Keratinocyte (primary cell): ENCODE results near the gene SLC9B2. TPM values are rescaled to one million over a fixed set of nuclear protein-coding genes. Genes with fewer than 3 reads are reported as not detected.

Experiments
- DNase-seq: peaks from one replicate; pipeline ENCODE4 v3.0.0-alpha.2; 2011; ENCODE audit warnings: low read depth, missing footprints, low spot score
- FAIRE-seq: peaks from 2 replicates; lab custom pipeline; 2011; peaks lifted over from hg19 to GRCh38; lab: Jason Lieb, UNC
- H2AFZ ChIP-seq: 2 replicates; pipeline ENCODE4 v1.6.0; 2012; ENCODE audit warnings: low read length, control low read depth, inconsistent platforms; ENCODE audit not compliant: control insufficient read depth
- H3K27ac ChIP-seq: 2 replicates; pipeline ENCODE4 v1.5.1; 2011; ENCODE audit warnings: low read length; ENCODE audit not compliant: control insufficient read depth, insufficient read depth
- H3K27me3 ChIP-seq: 3 replicates; pipeline ENCODE4 v1.6.0; 2011; ENCODE audit warnings: low read length; ENCODE audit not compliant: control insufficient read depth, insufficient read depth; ENCODE audit errors: extremely low read depth
- H3K36me3 ChIP-seq, 2 experiments: 2 replicates in 1 of 2; 3 replicates in 1 of 2; pipeline ENCODE4 v1.5.1; 2011; ENCODE audit warnings: low read length in 2 of 2, mild to moderate bottlenecking in 1 of 2; ENCODE audit not compliant: control insufficient read depth in 2 of 2, insufficient read depth in 2 of 2; ENCODE audit errors: extremely low read depth in 1 of 2
- H3K4me1 ChIP-seq: 3 replicates; pipeline ENCODE4 v1.5.1; 2011; ENCODE audit warnings: low read length; ENCODE audit not compliant: control insufficient read depth, insufficient read depth; ENCODE audit errors: extremely low read depth
- H3K4me2 ChIP-seq: 3 replicates; pipeline ENCODE4 v1.6.0; 2011; ENCODE audit warnings: low read depth, low read length; ENCODE audit not compliant: control insufficient read depth, insufficient read depth; ENCODE audit errors: extremely low read depth
- H3K4me3 ChIP-seq, 3 experiments: fragments of 200-600 bp in 1 of 3; sonication (generic) in 1 of 3; 2 replicates in 2 of 3; 3 replicates in 1 of 3; pipeline ENCODE4 v1.5.1; 2011 to 2016; ENCODE audit warnings: low read length in 3 of 3, mild to moderate bottlenecking in 3 of 3, control low read depth in 2 of 3, inconsistent platforms in 1 of 3, low read depth in 1 of 3, mixed read lengths in 1 of 3, mixed run types in 1 of 3, moderate library complexity in 1 of 3; ENCODE audit not compliant: control insufficient read depth in 2 of 3, insufficient read depth in 2 of 3; ENCODE audit errors: extremely low read depth in 1 of 3
- H3K79me2 ChIP-seq: 2 replicates; pipeline ENCODE4 v1.6.0; 2012; ENCODE audit warnings: low read length; ENCODE audit not compliant: control insufficient read depth, insufficient read depth
- H3K9ac ChIP-seq: 3 replicates; pipeline ENCODE4 v1.6.0; 2011; ENCODE audit warnings: low read length; ENCODE audit not compliant: control insufficient read depth, insufficient read depth; ENCODE audit errors: extremely low read depth
- H3K9me1 ChIP-seq: 3 replicates; pipeline ENCODE4 v1.6.0; 2011; ENCODE audit warnings: low read length; ENCODE audit not compliant: control insufficient read depth, insufficient read depth; ENCODE audit errors: extremely low read depth
- H3K9me3 ChIP-seq: 2 replicates; pipeline ENCODE4 v1.5.1; 2012; ENCODE audit warnings: low read depth, low read length; ENCODE audit not compliant: control insufficient read depth
- H4K20me1 ChIP-seq: 3 replicates; pipeline ENCODE4 v1.6.0; 2011; ENCODE audit warnings: low read length; ENCODE audit not compliant: control insufficient read depth, insufficient read depth; ENCODE audit errors: extremely low read depth
- CTCF ChIP-seq, 3 experiments: IDR thresholded peaks in 1 of 3; conservative IDR thresholded peaks in 1 of 3; optimal IDR thresholded peaks in 1 of 3; 2 replicates in 2 of 3; 3 replicates in 1 of 3; pipeline versions ENCODE3 to v1.5.1; 2011; ENCODE audit warnings: low read length in 3 of 3, mild to moderate bottlenecking in 3 of 3, moderate library complexity in 2 of 3, control low read depth in 1 of 3, inconsistent platforms in 1 of 3; ENCODE audit not compliant: insufficient read depth in 2 of 3; ENCODE audit errors: extremely low read depth in 1 of 3
- EZH2 ChIP-seq: IDR thresholded peaks from one replicate; pipeline ENCODE4 v1.6.1; 2012; ENCODE audit warnings: inconsistent platforms, mild to moderate bottlenecking, low read length, moderate library complexity
- dilution Hi-C: fragments of 300-500 bp; cut with MboI; formaldehyde crosslinking; loops from one replicate; pipeline ENCODE4 v1.7.0; 2020; ENCODE audit warnings: low sequenced_read_pairs; ENCODE audit not compliant: extremely low pct_ligation_motif_present
- polyA plus RNA-seq, 5 experiments: library from polyadenylated mRNA; depleted of rRNA in 3 of 5; stranded (reverse) in 3 of 5; stranded (forward) in 1 of 5; unstranded in 1 of 5; fragments of >200 nt; gene quantifications; 1 replicate in 1 of 5; 2 replicates in 3 of 5; 3 replicates in 1 of 5; pipeline versions ENCODE4 v1.2.1 to v1.2.3, GENCODE V29; 2011 to 2012; ENCODE audit warnings: missing spikeins in 2 of 5, low read depth in 1 of 5, low replicate concordance in 1 of 5

SLC9B2 gene
- polyA plus RNA-seq, 1 donor (not counting 4 experiments of a cell fraction or from before 2014, with no cell fraction given): 14.6 TPM

GRCh38 chr4:103010804-103011203 lies 65.8 kb downstream of the SLC9B2 start:
- no peaks in the 10 kb centered on the region for H3K36me3 ChIP-seq

GRCh38 chr4:103008875-103009729 lies 67.5 kb downstream of the SLC9B2 start:
- H2AFZ ChIP-seq: no peak overlapping the region
- H3K36me3 ChIP-seq: no peaks in the 10 kb centered on the region
- no peak overlapping the region for H3K9ac ChIP-seq
- TF ChIP-seq EZH2 (no peak), CTCF (optimal IDR thresholded peaks at IDR 0.05 in 1 of 3, IDR thresholded peaks at IDR 0.05 in 1 of 3, conservative IDR thresholded peaks at IDR 0.05 in 1 of 3; ENCODE audit: extremely low read depth in 1 of 3, insufficient read depth in 2 of 3, low read length in 3 of 3) (peak in 2 of 3 experiments; percentile 57 to 69)
- no peaks in the 10 kb centered on the region for H4K20me1 ChIP-seq
- no peaks in the 10 kb centered on the region for H3K79me2 ChIP-seq
- peaks cover 12% of the 10 kb centered on the region for H3K4me1 ChIP-seq
- H3K27ac ChIP-seq: no peak overlapping the region
- H3K4me3 ChIP-seq: no peak overlapping the region
- DNase-seq (no peak), FAIRE-seq (peak; percentile 95)
- dilution Hi-C loops: no loop called here
- no peak overlapping the region for H3K4me2 ChIP-seq
- H3K27me3 ChIP-seq: no peaks in the 10 kb centered on the region
- H3K9me3 ChIP-seq: no peaks in the 10 kb centered on the region
- H3K9me1 ChIP-seq: no peaks in the 10 kb centered on the region

More at GRCh38 chr4:103010804-103011203, 65.8 kb downstream of the SLC9B2 start:
- Histone ChIP-seq H3K79me2 (no peaks in the 10 kb centered on the region), H3K27me3 (no peaks in the 10 kb centered on the region), H3K27ac (no peak overlapping the region), H4K20me1 (no peaks in the 10 kb centered on the region), H3K9me3 (no peaks in the 10 kb centered on the region), H3K4me1 (peaks cover 12% of the 10 kb centered on the region), H3K4me2 (no peak overlapping the region), H3K9me1 (no peaks in the 10 kb centered on the region), H3K9ac (no peak overlapping the region), H3K4me3 (no peak overlapping the region), H2AFZ (no peak overlapping the region)
- TF ChIP-seq CTCF (optimal IDR thresholded peaks at IDR 0.05 in 1 of 3, IDR thresholded peaks at IDR 0.05 in 1 of 3, conservative IDR thresholded peaks at IDR 0.05 in 1 of 3; ENCODE audit: extremely low read depth in 1 of 3, insufficient read depth in 2 of 3, low read length in 3 of 3) (no peak), EZH2 (no peak)
- FAIRE-seq (no peak), DNase-seq (no peak)
- dilution Hi-C loops: no loop called here
